HG03460 (cell line): Measurements from ENCODE around the gene FETUB.
"Not testable (repeated sequence)": the region's sequence is repeated elsewhere in the genome, so short reads cannot be mapped to it uniquely, and the experiment has no call there.

Source experiments
- ATAC-seq: cut with Tn5 transposase; IDR thresholded peaks from one replicate; pipeline ENCODE4 v1.9.1; 2021; ENCODE audit not compliant: unreplicated experiment

The FETUB gene

DNA sequence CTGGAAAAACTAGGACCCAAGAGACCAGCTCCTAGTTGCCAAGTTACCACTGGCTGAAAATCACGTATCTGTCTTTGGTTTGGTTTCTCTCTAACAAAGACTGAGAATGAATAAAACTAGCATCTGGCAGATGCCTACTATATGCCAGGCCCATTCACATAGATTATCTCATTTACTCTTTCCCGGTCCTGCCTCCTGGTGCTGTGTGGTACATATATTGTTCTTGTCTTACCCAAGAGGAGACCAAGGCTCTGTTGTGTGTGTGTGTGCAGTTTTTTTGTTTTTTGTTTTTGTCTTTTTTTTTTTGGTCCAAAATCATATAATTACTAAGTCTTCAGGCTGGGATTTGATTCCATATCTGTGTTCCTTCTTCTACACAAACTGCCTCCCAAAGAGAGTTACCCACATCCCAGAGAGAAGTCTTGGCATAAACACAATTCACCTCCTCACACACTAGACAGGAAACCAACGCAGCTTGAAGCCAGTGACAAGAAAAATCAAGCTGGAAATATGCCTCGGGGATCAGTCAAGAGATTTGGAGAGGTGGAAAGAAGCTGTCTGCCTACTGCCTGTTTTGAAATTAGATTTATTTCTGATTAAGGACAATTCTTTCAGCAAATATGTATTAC, 26.4 kb upstream of the FETUB start:
- ATAC-seq: no peak

DNA sequence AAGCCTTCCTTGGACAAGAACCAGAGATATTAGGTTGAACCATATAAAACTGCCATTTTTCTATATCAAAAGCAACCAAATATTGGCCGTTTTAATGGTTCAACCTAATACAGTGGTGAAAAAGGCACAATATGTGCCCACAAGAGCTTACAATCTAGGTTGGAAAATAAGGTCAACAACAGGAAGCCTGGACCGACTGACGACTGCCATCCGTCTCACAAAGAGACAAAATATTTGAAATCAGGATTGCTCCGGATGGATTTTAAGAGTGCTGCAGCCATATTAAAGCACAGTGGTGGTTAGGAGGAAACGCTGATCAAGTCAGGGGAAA, 26.0 kb upstream of the FETUB start:
- no peak for ATAC-seq

- no peak for ATAC-seq
Measured at GRCh38 chr3:186614597-186615483, 25.4 kb upstream of the FETUB start.

- no peak for ATAC-seq
Measured at GRCh38 chr3:186616299-186616617, 23.9 kb upstream of the FETUB start.

DNA sequence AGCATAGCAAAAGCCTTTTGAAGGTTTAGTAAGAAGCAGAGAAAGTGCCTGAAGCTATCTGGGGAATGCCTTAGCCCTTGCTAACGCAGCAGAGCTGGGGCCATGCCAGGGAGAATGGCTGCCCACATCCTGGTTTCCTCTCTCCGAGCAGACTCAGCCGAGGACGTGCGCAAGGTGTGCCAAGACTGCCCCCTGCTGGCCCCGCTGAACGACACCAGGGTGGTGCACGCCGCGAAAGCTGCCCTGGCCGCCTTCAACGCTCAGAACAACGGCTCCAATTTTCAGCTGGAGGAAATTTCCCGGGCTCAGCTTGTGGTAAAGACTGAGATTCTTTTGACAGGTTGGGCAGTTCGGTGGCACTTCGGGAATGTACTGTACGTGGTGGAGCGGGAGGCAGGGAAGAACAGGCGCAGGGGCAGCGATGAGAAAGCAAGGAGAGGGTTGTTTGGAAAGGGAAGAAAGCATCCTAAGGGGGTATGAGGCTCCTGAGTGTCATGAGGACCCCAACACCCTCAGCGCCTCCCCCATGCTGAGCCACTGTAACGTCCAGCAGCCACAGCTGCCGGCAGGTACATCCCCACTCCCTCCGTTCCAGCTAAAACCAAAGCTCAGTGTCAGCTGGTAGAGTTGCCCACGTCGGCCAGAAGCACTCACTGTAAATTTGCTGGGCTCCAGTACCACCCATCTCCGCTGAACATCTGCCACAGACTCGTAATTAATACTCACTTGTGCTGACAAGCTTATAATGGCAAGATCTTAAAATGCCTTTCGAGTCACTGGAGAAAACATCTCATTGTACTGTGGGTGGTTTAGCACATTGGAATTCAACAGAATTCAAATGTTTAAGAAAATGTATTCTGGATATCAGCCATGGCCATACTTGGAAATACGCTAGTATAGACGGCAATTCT, 22.9 kb upstream of the FETUB start:
- peak; percentile 98 for ATAC-seq

DNA sequence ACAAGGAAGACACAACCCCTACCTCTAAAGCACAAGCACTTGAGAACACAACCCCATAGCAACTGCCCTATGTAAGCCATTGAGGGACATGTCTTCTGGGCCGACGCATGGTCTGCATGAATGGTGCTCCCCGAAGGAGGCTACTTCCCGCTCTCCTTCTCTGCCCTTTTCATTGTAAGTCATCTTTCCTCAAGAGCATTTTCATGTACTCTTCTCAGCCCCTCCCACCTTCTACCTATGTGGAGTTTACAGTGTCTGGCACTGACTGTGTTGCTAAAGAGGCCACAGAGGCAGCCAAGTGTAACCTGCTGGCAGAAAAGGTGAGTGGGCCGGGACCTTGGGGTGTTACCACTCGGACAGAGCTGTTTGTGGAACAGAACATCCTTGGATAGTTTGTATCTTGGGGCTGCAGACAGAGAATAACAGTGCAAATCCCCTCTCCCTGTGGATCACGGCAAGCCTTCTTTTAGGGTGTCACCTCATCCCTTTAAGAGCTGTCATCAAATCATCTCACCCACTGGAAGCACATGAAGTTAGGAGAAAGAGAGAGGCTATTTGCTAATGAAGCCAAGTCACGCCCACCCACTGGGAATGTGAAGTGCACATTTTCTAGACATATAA, 21.8 kb upstream of the FETUB start:
- ATAC-seq: no peak

DNA sequence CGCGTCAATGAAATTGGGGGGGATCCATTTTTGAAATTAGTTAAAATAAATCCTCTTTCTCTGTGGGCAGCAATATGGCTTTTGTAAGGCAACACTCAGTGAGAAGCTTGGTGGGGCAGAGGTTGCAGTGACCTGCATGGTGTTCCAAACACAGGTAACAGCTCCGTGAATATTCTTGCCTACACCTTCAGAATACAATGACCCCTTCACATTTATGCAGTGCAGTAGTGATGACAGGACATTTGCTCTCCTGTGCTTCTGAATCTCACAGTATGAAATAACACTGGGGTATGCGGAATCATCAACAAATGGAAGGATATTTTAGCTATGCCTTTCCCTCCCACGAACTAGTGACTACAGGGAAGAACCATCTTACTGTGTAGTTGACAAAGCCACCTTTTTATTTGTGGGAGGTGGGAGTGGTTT, 20.4 kb upstream of the FETUB start:
- ATAC-seq: no peak

DNA sequence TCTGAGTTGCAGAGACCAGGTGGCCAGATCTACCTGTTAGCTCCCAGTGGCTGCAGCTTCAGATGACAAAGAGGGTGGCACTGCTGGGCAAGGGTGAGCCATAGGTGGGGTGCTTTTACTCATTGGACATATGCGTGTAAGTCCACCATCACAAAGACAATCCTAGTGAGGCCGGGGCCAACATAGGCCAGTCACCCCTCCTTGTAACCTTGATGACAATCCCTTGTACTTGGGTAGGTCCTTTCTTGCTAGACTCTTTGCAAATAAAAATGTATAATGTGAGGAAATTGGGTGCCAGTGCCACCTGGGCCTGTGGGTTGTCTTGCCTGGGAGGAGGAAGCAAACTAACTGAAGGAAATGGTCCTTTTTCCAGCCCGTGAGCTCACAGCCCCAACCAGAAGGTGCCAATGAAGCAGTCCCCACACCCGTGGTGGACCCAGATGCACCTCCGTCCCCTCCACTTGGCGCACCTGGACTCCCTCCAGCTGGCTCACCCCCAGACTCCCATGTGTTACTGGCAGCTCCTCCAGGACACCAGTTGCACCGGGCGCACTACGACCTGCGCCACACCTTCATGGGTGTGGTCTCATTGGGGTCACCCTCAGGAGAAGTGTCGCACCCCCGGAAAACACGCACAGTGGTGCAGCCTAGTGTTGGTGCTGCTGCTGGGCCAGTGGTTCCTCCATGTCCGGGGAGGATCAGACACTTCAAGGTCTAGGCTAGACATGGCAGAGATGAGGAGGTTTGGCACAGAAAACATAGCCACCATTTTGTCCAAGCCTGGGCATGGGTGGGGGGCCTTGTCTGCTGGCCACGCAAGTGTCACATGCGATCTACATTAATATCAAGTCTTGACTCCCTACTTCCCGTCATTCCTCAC, 19.7 kb upstream of the FETUB start:
- ATAC-seq: no peak

- ATAC-seq: no peak
Measured at GRCh38 chr3:186621894-186622650, 18.1 kb upstream of the FETUB start.

DNA sequence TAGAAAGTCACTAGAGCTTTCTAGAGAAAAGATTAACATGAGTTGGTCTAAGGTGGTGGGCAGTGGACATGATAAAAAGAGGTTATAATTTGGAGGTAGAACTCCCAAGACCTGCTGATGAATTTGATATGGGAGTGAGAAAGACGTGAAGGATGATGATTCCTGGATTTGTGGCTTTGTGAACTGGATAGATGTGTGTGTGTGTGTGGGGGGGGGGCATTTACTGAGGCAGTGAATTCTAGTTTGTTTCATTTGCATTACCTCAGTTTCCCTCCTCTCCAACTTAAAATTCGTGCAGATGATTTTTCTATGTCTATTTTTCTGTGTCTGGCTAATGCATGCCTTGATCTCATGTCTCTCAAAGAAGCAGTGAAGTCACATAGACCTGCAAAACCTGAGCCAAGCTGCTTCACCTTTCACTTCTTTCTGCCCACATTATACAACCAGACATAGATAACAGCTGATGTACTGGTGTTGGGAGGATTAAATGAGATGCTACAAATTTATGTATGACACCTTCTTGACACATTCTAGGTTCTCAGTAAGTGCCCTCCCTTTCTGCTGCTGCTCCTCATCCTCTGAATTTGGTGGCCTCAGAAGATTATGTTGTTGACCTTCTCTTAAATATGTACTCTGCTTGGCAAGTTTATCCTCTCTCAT, 17.4 kb upstream of the FETUB start:
- ATAC-seq: no peak

DNA sequence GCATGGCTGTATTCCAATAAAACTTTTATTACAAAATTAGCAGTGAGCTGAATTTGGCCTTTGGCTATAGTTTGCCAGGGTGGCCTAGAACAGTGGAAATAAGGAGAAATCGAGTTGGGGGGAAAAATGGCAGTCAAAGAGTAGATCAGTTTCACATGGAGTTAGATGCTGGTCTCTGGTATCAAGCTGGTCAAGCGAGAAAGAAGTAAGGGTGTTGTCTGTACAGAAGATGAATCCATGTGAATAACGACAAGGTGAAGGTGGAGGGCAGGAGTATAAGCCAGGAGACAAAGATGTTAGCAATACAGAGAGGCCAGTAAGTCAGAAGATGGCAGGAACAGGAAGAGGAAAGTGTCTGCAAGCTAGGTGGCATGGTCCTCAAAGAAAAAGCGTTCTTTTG, 15.6 kb upstream of the FETUB start:
- ATAC-seq: no peak

- no peak for ATAC-seq
Measured at GRCh38 chr3:186625600-186626042, 14.6 kb upstream of the FETUB start.

- no peak for ATAC-seq
Measured at GRCh38 chr3:186626254-186626847, 13.8 kb upstream of the FETUB start.

DNA sequence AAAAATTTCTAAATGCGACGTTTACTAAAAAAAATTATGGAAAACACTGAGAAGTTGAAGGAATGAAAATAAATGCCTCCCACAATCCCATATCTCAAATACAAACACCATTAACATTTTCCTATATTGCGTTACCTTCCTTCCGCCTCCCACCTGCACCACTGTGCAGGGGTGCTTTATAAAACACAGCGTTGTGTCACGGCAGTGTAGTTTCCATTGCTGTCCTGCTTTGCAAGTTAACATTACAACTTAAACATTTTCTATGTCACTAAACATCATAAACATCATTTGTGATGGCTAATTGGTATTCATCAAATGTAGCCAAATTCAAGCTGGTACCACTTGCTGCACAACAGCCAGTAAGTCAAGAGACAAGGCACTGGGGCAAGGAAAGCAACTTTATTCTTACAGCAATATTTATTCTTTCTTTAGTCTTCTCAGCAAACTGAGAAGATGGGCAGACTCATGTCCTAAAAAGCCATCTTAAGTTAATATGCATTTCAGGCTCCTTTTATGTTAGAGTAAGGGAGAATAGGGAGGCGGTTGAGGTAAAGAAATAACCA, 12.3 kb upstream of the FETUB start:
- ATAC-seq: no peak

DNA sequence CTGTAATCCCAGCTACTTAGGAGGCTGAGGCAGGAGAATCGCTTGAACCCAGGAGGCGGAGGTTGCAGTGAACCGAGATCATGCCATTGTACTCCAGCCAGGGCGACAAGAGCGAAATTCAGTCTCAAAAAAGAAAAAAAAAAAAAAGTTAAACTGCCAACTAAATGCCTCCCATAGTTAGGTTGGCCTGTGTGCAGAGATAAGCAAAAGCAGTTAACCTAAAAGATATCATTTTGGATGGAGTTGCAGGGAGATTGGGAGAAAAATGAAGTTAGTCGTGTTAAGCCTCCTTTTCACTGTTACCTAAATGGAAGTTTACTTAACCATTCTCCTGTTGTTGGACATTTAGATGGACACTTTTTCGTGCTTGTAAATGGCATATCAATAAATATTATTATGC, 11.4 kb upstream of the FETUB start:
- no peak for ATAC-seq

DNA sequence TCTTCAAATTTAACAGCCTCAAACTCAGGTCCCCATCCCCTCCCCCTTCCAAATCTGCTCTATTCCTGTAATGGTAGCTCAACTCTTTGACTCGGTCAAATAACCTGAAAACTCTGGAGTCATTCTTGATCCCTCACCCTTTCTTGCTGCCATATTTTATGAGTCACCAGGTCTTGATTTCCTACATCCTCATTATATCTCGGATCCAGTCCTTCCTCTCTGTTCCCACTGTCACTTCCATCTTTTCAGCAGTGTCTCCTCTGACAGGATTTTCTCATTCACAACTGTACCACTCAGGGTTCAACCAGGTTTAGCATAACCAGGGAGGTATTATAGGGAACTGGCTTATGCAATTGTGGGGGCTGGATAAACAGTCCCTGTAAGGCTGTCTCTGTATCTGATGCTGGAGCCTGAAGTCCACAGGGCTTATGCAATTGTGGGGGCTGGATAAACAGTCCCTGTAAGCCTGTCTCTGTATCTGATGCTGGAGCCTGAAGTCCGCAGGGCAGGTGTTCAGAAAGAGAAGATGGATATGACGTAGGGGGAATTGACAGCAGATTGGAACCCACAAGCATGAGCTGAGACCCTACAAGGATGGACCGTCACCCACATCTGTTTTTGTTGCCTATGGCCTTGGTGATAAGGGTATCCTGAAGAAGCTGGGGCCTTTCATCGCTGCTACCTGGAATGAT, 9.1 kb upstream of the FETUB start:
- no peak for ATAC-seq

DNA sequence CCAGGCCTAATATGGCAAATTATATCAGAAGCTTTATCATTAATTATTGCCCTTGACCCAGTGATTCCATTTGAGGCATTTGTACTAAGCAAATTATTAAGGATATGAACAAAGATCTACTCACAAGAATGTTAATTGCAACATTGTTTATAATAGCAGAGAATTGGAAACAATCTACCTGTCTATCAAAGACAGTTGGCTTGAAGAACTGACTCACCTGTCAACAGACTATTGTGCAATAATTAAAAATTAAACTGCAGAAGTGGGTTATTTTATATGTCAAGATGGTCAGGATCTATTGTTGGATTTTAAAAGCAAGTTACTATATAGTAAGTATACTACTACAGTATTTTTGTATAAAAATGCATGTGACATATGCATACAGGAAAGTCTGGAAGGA, 6.7 kb upstream of the FETUB start:
- no peak for ATAC-seq

DNA sequence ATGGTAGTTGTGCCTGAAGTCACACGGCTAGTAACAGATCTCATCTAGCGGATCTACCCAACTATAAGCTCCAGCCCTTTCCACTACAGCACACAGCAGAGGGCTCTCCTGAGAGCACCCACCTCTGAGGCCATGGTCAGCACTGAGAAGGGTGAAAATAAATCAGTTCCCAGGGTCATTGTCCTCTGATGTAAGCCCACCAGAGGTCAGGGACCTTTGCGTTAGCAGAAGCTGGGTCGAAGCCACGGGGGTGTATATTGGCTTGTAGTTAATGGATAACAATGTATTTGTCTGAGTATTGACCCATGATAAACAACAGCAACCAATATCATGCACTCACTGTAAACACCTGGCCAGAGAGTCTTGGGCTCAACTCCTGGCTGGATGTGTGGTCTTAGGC, 6.0 kb upstream of the FETUB start:
- ATAC-seq: not testable (repeated sequence)
